Panc1 (cell line): ENCODE data around the gene PRF1.

Experiments
- CTCF ChIP-seq: fragments of 450-650 bp; IDR thresholded peaks from 2 replicates; pipeline ENCODE4 v1.5.1; 2017; ENCODE audit warnings: mild to moderate bottlenecking
- POLR2AphosphoS5 ChIP-seq: IDR thresholded peaks from 2 replicates; pipeline ENCODE4 v1.6.1; 2012; ENCODE audit warnings: mild to moderate bottlenecking, low read depth, low read length, moderate library complexity
- TCF7L2 ChIP-seq: IDR thresholded peaks from 2 replicates; pipeline ENCODE4 v1.6.1; 2011; ENCODE audit warnings: mild to moderate bottlenecking, low read depth, low read length, inconsistent platforms

GRCh38 chr10:70558871-70559810 lies 43.4 kb downstream of the PRF1 start:
- TF ChIP-seq CTCF: peak; percentile 78
- no peak for TF ChIP-seq POLR2AphosphoS5
- no peak for TF ChIP-seq TCF7L2
